Naive thymus-derived CD8-positive, alpha-beta T cell (primary cell): ENCODE measurements around the gene C20orf204. TPM values are rescaled to one million over a fixed set of nuclear protein-coding genes. Genes with fewer than 3 reads are reported as not detected.
A peak's percentile ranks its signal among the peaks of the same experiment; 100 is the strongest.

Experiments used
- ATAC-seq, 2 donors: fragments of 150-1000 bp; cut with Tn5 transposase in 1 of 2; sonication (Bioruptor Pico), chemical (Tn5 transposase) in 1 of 2; 1 replicate in 1 of 2; 2 replicates in 1 of 2; pipeline ENCODE4 v1.10.0; 2021; ENCODE audit warnings: mild to moderate bottlenecking in 2 of 2, moderate library complexity in 2 of 2
- POLR2A ChIA-PET: fragments of 350-600 bp; sonication (Branson Sonifier 250); formaldehyde crosslinking; loops from one replicate; lab custom pipeline; 2021; ENCODE audit warnings: antibody characterized with exemption; lab: Charles Lee
- DNase-seq, 10 donors: peaks; one replicate each; pipeline versions ENCODE4 v3.0.0 to v3.0.0-alpha.2; 2020 to 2022
- H3K27ac Mint-ChIP-seq, 10 donors: one replicate each; pipeline ENCODE4 v1.8.0; 2020 to 2022; ENCODE audit warnings: mild to moderate bottlenecking in 10 of 10, mixed read lengths in 10 of 10, moderate library complexity in 4 of 10, inconsistent platforms in 1 of 10
- H3K27me3 Mint-ChIP-seq, 5 donors: one replicate each; pipeline ENCODE4 v1.8.0; 2021 to 2022; ENCODE audit warnings: mixed read lengths in 5 of 5
- H3K36me3 Mint-ChIP-seq, 3 donors: one replicate each; pipeline ENCODE4 v1.8.0; 2020 to 2022; ENCODE audit warnings: mixed read lengths in 3 of 3, mild to moderate bottlenecking in 2 of 3, inconsistent platforms in 1 of 3
- H3K4me1 Mint-ChIP-seq, 4 donors: one replicate each; pipeline ENCODE4 v1.8.0; 2021 to 2022; ENCODE audit warnings: mixed read lengths in 4 of 4
- H3K4me3 Mint-ChIP-seq, 10 donors: one replicate each; pipeline ENCODE4 v1.8.0; 2020 to 2022; ENCODE audit warnings: mild to moderate bottlenecking in 10 of 10, mixed read lengths in 10 of 10, moderate library complexity in 6 of 10, inconsistent platforms in 1 of 10
- H3K9me3 Mint-ChIP-seq, 9 donors: one replicate each; pipeline ENCODE4 v1.8.0; 2020 to 2022; ENCODE audit warnings: mixed read lengths in 9 of 9, mild to moderate bottlenecking in 3 of 9, inconsistent platforms in 1 of 9, moderate library complexity in 1 of 9
- polyA plus RNA-seq, 3 donors: library from polyadenylated mRNA; unstranded; fragments of 300-500 nt; fragmentation: Illumina TruSeq; gene quantifications; one replicate each; pipeline ENCODE4 v1.2.3, GENCODE V29; 2021
- total RNA-seq, 8 experiments: library from RNA in 2 of 8; stranded (reverse) in 2 of 8; gene quantifications; one replicate each; pipeline ENCODE4 v1.2.3 and lab custom pipeline; 2021 to 2026

The C20orf204 gene
- total and polyA plus RNA-seq, 5 experiments from 2014 or later, result 0.54 to 5.8 (median 5.6) TPM; not detected in 2

DNA sequence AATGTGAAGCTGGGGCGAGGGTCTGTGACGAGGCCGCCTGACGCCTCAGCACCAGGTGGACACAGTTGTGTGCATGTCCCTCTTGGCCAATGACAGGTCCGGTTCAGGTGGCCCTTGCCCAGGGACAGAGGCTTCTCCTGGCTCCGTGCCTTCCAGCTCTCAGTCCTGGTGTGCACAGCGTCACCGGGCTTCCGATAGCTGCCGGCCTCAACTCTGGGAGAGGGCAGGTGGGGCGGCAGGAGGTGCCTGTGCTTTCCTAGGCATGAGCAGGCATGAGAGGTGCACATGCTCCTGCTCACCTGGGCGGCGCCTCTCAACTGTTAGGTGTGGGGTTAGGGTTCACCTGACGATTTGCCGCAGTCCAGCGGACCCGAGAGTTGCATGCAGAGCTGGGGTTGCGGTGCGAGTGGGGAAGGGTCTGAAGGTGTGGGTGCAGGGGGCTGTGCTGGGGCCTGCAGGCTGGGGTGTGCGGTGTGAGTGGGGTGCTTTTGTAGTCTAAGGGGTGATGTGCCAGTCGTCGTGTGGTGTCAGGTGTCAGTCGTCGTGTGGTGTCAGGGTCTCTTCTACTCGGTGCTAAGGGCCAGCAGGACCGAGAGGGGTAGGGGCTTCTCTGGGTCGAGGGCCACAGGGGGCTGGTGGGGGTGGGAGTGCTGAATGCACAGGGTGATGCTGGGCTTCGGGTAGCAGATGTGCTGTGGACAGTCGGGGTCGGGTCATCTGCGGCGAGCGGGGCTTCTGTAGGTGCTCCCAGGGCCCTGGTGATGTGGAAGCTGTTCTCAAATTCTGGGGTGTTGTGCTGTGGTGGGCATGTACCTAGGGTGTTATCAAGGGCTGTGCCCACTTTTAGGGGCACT, 17.2 kb downstream of the C20orf204 start:
- DNase-seq, result no peak
- H3K4me3 Mint-ChIP-seq, result peak overlapping the region in 3 of 10 donors; percentile 8 to 68 (median 10)
- H3K4me1 Mint-ChIP-seq, result peaks cover 6 to 22% (median 16%) of the 10 kb centered on the region in 4 donors
- H3K27ac Mint-ChIP-seq, result peak overlapping the region in 2 of 10 donors; percentile 22 to 35
- H3K27me3 Mint-ChIP-seq, result peaks cover 0 to 44% (median 8%) of the 10 kb centered on the region in 5 donors
- POLR2A ChIA-PET, result interaction anchor here (0.9 to 7.5 kb wide), 4 partner anchors 9 to 74 kb away, joined by 3 to 53 read pairs (median 4); partner anchors contain the start of genes SAMD10 and TCEA2
- no peaks in the 10 kb centered on the region for H3K9me3 Mint-ChIP-seq
- H3K36me3 Mint-ChIP-seq, result no peaks in the 10 kb centered on the region
- no peak for ATAC-seq

DNA sequence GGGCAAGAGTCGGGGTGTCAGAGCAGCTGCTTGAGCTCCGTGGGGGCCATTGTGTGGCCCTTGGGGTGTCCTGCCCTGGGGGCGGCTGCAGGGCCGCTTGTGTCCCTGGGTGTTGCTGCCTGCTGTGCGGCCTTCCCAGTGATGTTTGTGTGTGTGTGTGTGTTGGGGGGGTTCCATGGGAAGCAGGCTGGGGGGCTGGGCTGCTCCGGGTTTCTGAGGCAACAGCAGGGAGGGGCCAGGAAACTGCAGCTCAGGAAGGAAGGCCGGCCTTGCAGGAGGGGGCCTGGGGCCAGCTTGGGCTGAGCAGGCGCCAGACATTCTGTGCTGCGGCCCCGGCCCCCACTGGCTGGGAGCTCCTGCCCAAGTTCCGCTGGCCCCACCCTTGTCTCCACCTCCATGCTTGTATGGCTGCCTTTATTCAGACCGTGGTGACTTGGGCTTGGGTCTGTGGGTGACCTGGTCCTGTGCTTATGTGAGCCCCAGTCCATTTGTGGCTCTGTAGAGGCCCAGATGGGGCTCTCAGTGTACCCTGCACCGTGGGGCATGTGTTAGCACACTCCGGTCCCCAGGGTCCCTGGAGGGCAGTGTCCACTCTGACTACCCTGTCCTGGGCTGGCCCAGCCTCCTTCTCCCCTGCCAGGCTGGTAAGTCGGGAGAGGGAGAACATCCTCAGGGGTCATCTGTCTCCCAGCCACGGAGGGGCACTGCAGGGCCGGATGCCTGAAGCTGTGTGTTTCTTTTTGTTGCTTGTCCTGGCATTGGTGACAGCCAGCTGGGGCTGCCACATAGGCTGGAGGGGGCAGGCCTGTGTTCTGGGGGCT, 18.1 kb downstream of the C20orf204 start:
- Mint-ChIP-seq H3K36me3 (no peaks in the 10 kb centered on the region), H3K27ac (peak overlapping the region in 1 of 10 donors; percentile 34), H3K4me3 (peak overlapping the region in 2 of 10 donors; percentile 8 to 10), H3K27me3 (peaks cover 0 to 42% (median 8%) of the 10 kb centered on the region in 5 donors), H3K9me3 (no peaks in the 10 kb centered on the region), H3K4me1 (peaks cover 8 to 23% (median 18%) of the 10 kb centered on the region in 4 donors)
- no peak for ATAC-seq
- no peak for DNase-seq
- POLR2A ChIA-PET, result interaction anchor here (0.9 to 7.5 kb wide), 3 partner anchors 10 to 75 kb away, joined by 3 to 53 read pairs (median 5); partner anchors contain the start of gene SAMD10

DNA sequence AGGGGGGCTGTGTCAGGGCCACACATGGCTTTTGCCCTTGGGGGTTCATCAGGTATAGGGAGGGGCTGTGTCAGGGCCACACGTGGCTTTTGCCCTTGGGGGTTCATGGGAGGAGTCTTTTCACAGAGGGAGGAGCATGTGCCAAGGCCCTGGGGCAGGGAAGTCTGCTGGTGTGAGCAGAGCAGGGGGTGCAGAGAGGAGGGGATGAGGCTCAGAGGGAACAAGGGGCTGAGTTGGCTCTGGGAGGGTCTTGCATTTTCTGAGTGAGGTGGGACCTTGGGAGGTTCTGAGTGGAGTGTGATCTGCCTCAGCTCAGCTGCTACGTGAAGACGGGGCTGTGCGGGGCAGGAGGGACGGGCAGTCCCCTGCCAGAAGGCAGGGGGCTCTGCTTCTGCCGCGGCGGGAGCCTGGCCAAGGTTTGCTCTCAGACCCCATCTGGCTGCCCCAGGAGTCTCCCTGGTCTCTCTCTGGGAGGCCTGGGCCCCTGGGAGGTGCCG, 19.5 kb downstream of the C20orf204 start:
- DNase-seq (no peak), ATAC-seq (no peak)
- peaks cover 0 to 36% (median 8%) of the 10 kb centered on the region in 5 donors for H3K27me3 Mint-ChIP-seq
- H3K4me1 Mint-ChIP-seq, result peaks cover 7 to 23% (median 14%) of the 10 kb centered on the region in 4 donors
- H3K9me3 Mint-ChIP-seq, result no peaks in the 10 kb centered on the region
- POLR2A ChIA-PET, result interaction anchor here (7.5 kb wide), 1 partner anchor 15 kb away, joined by 53 read pairs; no protein-coding TSS in a partner anchor
- H3K27ac Mint-ChIP-seq, result no peak overlapping the region
- no peaks in the 10 kb centered on the region for H3K36me3 Mint-ChIP-seq
- H3K4me3 Mint-ChIP-seq, result no peak overlapping the region

DNA sequence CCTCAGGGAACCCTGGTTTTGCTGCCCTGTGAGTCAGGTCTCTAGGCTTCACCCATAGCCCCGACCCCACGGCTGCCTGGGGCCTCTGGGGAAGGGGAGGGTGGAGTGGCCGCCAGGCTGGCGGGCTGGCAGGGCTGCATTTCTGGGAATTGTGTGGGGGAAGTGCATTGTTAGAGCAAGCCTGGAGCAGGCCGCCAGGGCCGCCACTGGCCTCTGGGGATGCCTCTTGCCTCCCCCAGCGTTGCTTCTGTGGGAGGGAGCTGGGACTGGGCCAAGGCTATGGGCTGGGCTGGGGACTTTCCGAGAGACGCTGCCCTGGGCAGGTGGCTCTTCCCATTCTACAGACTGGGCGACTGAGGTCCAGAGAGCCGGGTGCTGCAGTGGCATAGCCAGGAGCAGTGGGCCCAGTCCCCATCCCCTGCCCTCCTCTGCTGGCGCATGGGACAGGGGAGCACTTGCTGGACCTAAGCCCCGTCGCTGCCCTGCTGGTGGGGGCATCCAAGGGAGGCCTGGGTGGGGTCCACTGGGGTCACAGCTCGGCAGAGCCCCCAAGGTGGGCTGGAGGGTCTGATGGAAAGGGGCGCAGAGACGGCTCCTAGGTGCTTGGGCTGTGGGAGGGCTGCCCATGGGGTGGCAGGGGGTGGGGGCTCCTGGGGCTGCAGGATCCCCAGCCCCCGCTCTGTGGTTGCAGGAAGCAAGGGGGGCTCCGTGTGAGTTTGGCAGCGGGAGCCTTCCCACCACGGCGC, 20.1 kb downstream of the C20orf204 start:
- no peaks in the 10 kb centered on the region for H3K36me3 Mint-ChIP-seq
- POLR2A ChIA-PET, result interaction anchor here (1.9 to 4.9 kb wide), 2 partner anchors 16 to 22 kb away, joined by 8 to 49 read pairs; partner anchors contain the start of gene RGS19
- H3K4me3 Mint-ChIP-seq, result no peak overlapping the region
- no peaks in the 10 kb centered on the region for H3K9me3 Mint-ChIP-seq
- ATAC-seq, result no peak
- peaks cover 0 to 29% (median 8%) of the 10 kb centered on the region in 5 donors for H3K27me3 Mint-ChIP-seq
- H3K27ac Mint-ChIP-seq, result no peak overlapping the region
- peaks cover 7 to 23% (median 13%) of the 10 kb centered on the region in 4 donors for H3K4me1 Mint-ChIP-seq
- DNase-seq, result no peak

DNA sequence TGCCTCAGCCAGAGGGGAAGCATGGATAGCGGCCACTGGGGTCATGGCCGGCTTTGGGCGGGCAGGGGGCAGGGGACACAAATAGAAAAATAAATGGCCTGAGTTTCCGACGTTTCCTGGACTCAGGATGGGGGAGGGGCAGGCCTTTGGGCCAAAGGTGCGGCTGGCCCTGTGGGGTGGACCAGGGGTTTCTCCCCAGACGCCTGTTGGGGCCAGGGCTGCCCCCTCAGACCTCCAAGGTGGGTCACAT, 20.6 kb downstream of the C20orf204 start:
- no peak for DNase-seq
- Mint-ChIP-seq H3K27ac (peak overlapping the region in 1 of 10 donors; percentile 68), H3K9me3 (no peaks in the 10 kb centered on the region), H3K27me3 (peaks cover 0 to 24% (median 8%) of the 10 kb centered on the region in 5 donors), H3K36me3 (no peaks in the 10 kb centered on the region), H3K4me3 (peak overlapping the region in 1 of 10 donors; percentile 71), H3K4me1 (peaks cover 7 to 23% (median 13%) of the 10 kb centered on the region in 4 donors)
- ATAC-seq, result no peak
- POLR2A ChIA-PET, result interaction anchor here (1.9 to 4.9 kb wide), 2 partner anchors 16 to 22 kb away, joined by 8 to 49 read pairs; partner anchors contain the start of gene RGS19

DNA sequence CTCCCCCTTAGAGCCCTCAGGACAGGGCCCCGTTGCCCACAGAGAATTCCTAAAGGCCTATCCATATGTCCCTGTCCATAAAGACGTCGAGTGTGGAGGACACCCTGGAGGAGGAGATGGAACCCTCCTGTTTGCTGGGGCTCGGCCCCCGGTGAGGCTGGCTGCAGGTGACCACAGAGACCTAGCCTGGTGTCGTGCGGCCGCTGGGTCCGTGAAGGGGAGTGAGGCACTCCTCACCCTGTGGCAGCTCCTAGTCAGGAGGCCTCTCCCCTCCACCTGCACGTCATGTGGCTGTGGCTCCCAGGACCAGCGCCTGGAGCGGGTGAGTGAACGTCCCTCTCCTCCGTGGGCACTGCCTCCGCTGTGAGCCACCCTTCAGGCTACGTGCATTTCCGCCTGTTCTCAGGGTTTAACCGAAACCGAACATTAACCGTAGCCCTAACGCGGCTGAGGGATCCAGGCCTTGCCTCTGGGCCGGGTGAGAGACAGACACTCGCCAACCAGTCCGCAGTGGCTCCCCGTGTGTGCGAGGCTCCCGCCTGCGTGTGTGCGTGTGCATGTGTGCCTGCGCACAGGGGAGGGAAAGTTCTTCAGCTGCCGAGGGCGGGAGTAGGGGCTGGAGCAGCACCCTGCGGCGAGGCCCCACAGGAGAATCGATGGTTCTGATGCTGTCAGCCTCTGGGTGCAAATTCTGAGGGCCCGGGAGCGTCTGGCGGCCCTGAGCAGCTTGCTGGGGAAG, 21.1 kb downstream of the C20orf204 start:
- peaks cover 7 to 25% (median 15%) of the 10 kb centered on the region in 4 donors for H3K4me1 Mint-ChIP-seq
- H3K27ac Mint-ChIP-seq, result peak overlapping the region in 7 of 10 donors; percentile 24 to 71 (median 53)
- H3K36me3 Mint-ChIP-seq, result no peaks in the 10 kb centered on the region
- POLR2A ChIA-PET, result interaction anchor here (0.5 to 4.9 kb wide), 8 partner anchors 12 to 620 kb away, joined by 3 to 49 read pairs (median 4); partner anchors contain the start of genes LIME1, PRPF6, RGS19 and SAMD10
- no peaks in the 10 kb centered on the region for H3K9me3 Mint-ChIP-seq
- DNase-seq, result no peak
- peak; percentile 59 to 61 for ATAC-seq
- peaks cover 0 to 19% (median 8%) of the 10 kb centered on the region in 5 donors for H3K27me3 Mint-ChIP-seq
- H3K4me3 Mint-ChIP-seq, result peak overlapping the region; percentile 15 to 74 (median 64)

DNA sequence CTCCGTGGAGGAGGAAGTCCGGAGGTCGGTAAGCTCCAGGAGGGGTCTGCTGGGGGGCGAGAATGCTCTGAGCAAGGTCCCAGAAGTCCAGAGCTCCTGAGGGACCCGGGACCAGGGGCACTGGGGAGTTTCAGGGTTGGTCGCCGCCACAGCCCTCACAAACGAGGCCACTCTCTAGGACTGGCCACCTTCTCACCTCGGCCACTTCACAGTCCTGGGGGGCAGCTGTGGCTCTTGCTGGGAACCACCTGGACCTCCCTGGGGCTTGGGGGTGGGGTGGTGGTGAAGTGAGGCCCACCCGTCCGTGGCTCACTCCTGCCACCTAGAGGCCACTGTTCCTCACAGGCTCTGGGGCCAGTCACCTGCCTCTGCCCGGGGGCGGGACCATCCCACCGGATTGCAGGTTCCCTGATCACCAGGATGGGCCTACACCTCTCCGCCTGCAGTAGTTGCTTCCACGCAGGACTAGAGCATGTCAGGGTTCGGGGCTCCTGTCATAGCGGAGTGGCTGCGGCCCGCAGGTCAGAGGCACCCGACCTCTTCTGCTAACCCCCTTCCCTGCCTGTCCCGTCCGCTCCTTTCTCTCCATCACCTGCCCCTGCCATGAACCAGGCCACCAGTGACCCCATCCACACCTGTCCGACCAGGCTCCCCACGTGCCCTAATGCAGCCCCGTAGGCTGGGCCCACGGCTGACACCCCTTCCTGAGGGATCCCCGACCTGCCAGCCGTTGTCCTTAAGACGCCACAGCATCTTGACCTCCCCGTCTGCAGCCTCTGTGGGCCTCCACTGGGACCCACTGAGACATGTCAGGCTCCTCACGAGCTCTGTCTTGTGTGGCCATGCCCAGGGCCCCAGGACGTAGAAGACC, 21.9 kb downstream of the C20orf204 start:
- DNase-seq (peak; percentile 62 to 89 (median 78)), ATAC-seq (peak; percentile 88 to 92)
- Mint-ChIP-seq H3K4me3 (peak overlapping the region; percentile 15 to 74 (median 64)), H3K9me3 (no peaks in the 10 kb centered on the region), H3K27ac (peak overlapping the region in 7 of 10 donors; percentile 7 to 71 (median 57)), H3K4me1 (peaks cover 7 to 30% (median 18%) of the 10 kb centered on the region in 4 donors), H3K36me3 (no peaks in the 10 kb centered on the region), H3K27me3 (peaks cover 0 to 14% (median 8%) of the 10 kb centered on the region in 5 donors)
- POLR2A ChIA-PET, result interaction anchor here (0.5 to 4.9 kb wide), 9 partner anchors 13 to 621 kb away, joined by 3 to 49 read pairs (median 4); partner anchors contain the start of genes LIME1, OPRL1, PRPF6 and RGS19

DNA sequence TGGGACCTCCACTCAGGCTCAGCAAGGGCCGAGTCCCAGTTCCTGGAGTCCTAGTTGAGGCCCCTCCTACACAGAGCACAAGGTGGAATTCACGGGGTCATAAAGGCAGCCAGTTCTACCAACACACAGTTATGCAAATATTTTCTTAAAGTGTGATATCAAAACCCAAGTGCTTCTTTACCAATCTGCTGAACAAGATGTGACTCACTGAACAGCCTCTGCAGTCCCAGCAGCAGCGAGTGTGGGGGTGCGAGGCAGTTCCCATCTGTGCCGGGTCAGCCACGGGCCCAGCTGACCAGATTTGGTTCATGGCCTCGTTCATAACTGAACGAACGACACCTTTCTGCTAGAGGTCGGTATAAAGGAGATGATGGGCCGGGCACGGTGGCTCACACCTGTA, 22.6 kb downstream of the C20orf204 start:
- peaks cover 4 to 26% (median 19%) of the 10 kb centered on the region in 4 donors for H3K4me1 Mint-ChIP-seq
- POLR2A ChIA-PET, result interaction anchor here (0.7 to 4.9 kb wide), 8 partner anchors 18 to 562 kb away, joined by 3 to 49 read pairs (median 4); partner anchors contain the start of genes LIME1, OPRL1, PRPF6 and SAMD10
- ATAC-seq (no peak), DNase-seq (no peak)
- no peaks in the 10 kb centered on the region for H3K36me3 Mint-ChIP-seq
- peak overlapping the region in 3 of 10 donors; percentile 10 to 71 (median 66) for H3K4me3 Mint-ChIP-seq
- no peaks in the 10 kb centered on the region for H3K9me3 Mint-ChIP-seq
- H3K27ac Mint-ChIP-seq, result peak overlapping the region in 1 of 10 donors; percentile 68
- peaks cover 0 to 8% (median 3%) of the 10 kb centered on the region in 5 donors for H3K27me3 Mint-ChIP-seq

DNA sequence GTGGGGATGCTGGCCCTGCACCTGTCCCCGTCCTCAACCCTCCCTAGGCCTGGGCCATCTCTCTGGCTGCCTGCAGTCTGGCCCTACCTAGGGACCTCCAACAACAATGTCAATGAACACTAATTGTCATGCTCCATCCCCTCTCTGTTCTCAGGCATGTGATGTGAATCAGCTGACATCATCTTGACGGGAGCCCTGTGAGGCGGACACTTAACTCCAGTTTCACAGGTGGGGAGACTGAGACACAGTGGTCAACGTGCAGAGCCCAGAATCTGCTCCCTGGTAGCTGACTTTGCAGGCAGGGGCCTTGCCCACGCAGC, 26.3 kb downstream of the C20orf204 start:
- DNase-seq (no peak), ATAC-seq (no peak)
- H3K4me3 Mint-ChIP-seq, result peak overlapping the region in 8 of 10 donors; percentile 9 to 92 (median 56)
- no peaks in the 10 kb centered on the region for H3K9me3 Mint-ChIP-seq
- H3K27me3 Mint-ChIP-seq, result no peaks in the 10 kb centered on the region
- POLR2A ChIA-PET, result interaction anchor here (0.6 to 2.7 kb wide), 14 partner anchors 10 to 323 kb away, joined by 3 to 38 read pairs (median 4); partner anchors contain the start of genes OPRL1, PRPF6, RGS19 and SAMD10
- no peak overlapping the region for H3K27ac Mint-ChIP-seq
- H3K36me3 Mint-ChIP-seq, result no peaks in the 10 kb centered on the region
- H3K4me1 Mint-ChIP-seq, result peaks cover 25 to 56% (median 51%) of the 10 kb centered on the region in 4 donors
